ENCODE results near the gene ATOH8.
A peak's percentile ranks its signal among the peaks of the same experiment; 100 is the strongest.

ATOH8 gene

GRCh38 chr2:85736456-85737355 lies 17.1 kb upstream of the ATOH8 start:
- no peak for DNase-seq (ENCODE audit: low read depth in 3 of 3)

DNA sequence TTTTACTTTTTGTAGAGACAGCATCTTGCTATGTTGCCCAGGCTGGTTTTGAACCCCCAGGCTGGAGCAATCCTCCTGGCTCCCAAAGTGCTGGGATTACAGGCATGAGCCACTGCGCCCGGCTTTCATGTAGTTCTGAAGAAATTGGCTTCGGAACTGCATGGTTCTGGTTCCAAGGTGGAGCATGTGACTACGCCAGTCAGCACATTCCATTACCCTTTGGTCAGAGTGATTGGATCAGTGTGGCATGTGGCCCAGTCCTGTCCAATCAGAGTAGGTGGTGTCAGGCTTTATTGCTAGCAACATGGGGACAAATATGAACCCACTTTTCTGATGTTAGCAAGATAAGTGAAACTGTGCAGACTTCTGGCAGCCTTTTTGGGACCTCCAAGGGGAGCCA lies 16.3 kb upstream of the ATOH8 start:
- no peak for DNase-seq (ENCODE audit: low read depth in 3 of 3)

- DNase-seq (ENCODE audit: low read depth in 3 of 3), result no peak
These were observed 15.8 kb upstream of the ATOH8 start for GRCh38 chr2:85737961-85738360.

DNA sequence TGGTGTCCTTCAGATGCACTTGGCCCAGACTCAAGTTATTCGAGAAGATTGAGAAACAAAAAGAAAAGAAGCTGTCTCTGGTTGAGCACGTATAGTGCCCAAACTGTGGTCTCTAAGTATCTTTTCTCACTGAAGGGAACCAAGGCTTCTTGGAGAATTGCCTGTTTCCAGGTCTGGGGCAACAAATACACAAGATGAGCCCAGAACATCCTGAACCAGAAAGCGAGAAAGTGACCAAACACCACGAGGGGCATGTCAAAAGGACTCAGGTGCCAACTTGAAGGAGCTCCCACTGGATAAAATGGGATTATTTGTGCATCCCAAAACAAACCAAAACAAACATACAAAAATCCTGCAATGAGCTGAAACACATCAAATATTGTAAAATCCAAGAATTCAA lies 13.6 kb upstream of the ATOH8 start:
- no peak for DNase-seq (ENCODE audit: low read depth in 3 of 3)

- DNase-seq (ENCODE audit: low read depth in 3 of 3), result no peak
These were observed 12.5 kb upstream of the ATOH8 start for GRCh38 chr2:85741211-85741832.

GRCh38 chr2:85741833-85742455 lies 11.8 kb upstream of the ATOH8 start:
- DNase-seq (ENCODE audit: low read depth in 3 of 3), result no peak

DNA sequence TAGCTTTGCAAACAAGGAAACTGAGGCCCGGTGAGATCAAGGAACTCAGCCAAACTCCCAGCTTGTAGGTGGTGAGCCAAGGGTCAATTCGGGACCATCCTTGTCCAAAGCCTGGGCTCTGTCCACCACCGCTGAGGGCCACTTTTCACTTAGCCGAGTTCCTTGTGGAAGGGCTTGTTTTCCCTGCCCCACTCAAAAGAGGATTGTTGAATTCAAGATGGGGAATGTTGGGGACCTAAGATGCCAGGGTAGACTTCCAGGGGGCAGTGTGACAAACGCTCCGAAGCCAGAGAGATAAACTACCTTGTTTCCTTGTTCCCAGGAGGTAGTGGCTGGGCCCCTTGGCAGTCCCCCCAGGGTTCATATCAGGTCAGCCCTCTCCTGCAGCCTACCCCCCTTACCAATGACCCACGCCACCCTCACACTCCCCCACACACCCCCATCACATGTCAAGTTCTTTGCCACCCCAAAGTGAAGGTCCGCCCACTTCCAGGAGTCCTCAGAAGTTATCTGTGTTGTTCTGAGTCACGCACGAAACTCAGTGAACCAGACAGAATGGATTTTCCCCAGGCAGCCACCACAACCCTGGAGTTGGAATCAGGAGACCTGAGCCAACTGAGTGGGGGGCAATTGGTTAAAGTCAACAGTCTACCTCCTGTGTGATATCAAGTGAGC lies 10.3 kb upstream of the ATOH8 start:
- DNase-seq (ENCODE audit: low read depth in 3 of 3), result no peak

DNA sequence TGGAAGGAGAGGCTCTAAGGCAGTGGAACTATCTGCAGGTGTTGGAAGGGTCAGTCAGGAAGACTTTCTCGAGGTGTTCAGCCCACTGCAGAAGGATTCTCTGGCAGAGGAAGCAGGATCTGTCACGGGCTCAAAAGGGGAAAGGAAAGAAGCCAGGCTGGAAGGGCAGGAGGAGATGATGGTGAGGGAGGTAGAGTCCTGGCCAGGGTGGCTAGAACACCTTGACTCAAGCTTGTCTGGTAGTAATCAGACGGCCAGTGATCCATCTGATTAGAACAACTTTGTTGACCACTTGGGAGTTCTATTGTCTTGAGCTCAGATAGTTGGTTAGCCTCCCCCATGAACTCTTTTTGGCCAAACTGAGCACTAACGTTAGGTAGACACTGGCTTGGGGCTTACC lies 9.7 kb upstream of the ATOH8 start:
- DNase-seq (ENCODE audit: low read depth in 3 of 3), result no peak

- DNase-seq (ENCODE audit: low read depth in 3 of 3), result no peak
These were observed 8.8 kb upstream of the ATOH8 start for GRCh38 chr2:85744741-85745601.

DNA sequence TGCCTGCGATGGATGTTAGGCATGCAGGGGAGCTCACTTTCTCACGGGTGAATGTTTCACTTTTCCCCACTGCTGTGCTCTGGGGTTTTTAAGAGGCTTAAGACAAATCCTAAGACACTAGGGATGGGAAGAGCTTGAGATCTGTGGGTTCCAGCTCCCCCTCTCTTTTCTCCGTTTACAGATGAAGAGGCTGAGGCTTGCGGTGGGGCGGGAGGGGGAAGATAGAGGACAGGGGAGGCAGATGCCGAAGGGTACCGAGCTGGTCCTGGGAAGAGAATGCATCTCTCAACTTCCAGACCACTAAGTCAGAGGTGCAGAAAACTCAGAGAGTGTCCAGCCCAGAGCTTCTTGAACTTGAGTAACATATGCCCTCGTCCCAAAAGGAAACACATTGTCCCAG lies 8.2 kb upstream of the ATOH8 start:
- no peak for DNase-seq (ENCODE audit: low read depth in 3 of 3)

DNA sequence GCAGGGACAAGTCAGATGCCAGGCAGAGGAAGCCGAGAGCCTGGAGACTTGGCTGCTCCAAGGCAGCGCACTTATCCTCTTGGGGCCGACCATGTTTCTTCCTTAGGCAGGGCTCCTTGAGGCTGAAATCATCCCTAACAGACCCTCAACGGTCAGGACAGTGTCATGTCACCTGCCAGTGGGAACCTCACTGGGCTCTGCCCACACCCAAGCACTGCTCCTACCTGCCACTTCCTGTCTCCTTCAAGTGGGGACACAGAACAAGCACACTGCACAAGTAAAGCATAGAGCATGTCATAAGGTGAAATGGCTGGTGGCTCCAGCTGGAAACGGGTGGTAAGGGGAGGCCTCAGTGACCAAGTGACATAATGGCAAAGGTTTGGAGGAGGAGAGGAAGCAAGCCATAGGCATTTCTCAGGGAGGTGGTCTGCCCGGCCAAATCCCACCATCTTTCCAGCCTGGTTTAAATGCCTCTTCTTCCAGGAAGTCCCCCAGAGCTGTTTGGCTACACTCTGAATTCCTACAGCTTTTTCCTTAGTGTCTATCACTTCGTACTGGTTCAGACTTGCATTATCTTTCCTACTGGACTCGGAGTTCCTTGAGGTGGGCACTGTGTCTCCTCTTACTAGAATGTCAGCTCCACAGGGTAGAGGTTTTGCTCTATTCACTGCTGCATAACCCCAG lies 7.3 kb upstream of the ATOH8 start:
- DNase-seq (ENCODE audit: low read depth in 3 of 3), result no peak

DNA sequence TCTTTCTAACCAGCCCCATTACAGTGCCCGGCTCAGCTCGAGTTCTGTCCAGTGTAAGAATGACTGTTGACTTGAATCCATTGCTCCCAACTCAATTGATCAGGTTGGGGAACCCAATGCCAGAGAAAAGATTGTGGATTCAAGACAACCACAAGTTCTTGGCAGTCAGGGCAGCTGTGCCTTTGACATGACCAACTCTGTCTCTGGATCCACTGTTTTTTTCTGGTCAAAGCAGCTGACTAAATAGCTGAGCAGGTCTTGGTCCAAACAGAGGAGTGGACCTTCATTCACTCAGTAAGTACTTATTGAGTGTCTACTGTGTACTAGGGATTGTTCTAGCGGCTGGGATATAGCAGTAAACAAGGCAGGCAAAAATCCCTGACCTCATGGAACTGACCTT lies 6.3 kb upstream of the ATOH8 start:
- DNase-seq (ENCODE audit: low read depth in 3 of 3), result no peak

- no peak for DNase-seq (ENCODE audit: low read depth in 3 of 3)
These were observed 5.6 kb upstream of the ATOH8 start for GRCh38 chr2:85748039-85748734.

DNA sequence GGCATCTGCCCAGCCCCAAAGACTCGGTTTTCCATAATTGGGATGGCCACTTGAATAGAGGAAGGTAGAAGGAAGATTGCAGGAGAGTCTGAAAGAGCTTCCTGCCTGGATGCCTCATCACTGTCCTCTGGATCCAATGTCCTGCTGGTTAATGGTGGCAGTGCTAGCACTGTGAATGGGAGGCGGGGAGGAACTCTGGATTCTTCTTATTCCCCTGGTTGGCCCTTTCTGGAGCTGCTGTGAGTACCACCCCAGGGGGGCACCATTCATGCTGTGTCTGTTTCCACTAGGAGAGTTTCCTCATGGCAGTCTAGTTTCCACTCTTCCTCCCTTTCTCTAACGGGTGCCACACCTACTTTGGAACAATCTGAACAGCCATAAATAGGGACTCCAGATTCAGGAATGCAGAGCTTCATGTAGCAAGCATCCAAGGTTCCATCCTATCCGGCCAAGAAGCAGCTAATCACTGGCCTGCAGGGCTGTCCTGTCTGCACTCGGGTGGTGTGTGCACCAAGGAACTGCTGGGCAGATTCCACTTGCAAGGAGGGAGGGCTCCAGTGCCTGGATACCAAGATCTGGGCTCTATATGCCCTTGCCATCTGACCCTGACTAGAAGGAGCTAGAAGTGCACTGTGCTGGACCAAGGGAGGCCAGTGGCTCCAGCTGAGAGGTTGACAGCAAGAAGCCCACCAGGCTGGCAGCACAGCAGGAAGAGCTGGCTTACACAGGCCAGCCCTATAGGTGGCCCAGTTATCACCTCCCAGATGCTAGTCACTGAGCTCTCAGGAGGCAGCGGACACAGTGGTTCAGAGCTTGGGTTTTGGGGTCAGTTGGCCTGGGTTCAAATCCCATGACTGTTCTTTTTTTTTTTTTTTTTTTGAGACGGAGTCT lies 4.6 kb upstream of the ATOH8 start:
- no peak for DNase-seq (ENCODE audit: low read depth in 3 of 3)

DNA sequence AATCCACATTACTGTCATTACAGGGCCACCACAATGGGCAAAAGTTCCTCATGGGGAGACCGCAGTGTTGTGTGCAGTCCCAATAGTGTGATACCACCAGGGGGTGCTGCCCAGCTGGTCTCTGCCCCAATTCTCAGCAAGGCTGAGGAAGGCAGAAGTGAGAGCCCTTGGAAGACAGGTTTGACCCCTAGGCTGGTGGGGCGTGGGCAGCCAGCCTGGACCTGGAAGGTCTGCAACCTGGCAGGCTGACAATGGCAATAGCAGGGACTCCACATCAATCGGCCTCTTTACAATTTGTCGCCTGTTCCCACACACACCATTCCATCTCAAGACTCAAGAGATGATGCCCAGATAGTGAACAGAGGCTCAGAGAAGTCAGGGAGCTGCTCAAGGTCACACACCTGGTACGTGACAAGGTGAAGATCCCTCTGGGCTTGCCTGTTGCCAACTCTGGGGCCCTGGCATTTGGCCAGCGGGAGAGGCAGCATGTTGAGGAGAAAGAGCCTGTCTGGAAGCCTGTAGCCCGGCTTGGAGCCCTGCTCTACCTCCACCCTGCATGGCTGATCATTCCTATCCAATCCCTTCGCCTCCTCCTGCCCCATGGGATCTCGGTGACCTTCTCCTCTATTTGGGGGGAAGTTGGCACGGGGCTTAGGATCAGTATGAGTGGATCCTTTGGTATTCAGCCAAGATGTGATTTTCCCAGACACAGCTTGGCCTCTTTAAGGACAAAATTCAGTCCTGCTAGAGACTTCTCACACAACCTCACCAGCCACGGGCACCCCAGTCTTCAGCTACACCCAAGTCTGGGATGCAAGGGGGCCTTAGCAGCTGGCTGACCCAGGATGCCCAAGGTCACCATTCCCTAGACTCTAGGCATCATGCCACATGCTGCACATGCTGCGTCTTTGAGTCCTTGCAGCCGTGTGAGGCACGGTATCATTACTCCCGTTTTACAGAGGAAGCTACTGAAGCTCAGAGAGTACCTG lies 2.9 kb upstream of the ATOH8 start:
- DNase-seq (ENCODE audit: low read depth in 3 of 3), result peak; percentile 18 to 56 (median 34)

- DNase-seq (ENCODE audit: low read depth in 3 of 3), result no peak
These were observed 2.2 kb upstream of the ATOH8 start for GRCh38 chr2:85751627-85752026.

DNA sequence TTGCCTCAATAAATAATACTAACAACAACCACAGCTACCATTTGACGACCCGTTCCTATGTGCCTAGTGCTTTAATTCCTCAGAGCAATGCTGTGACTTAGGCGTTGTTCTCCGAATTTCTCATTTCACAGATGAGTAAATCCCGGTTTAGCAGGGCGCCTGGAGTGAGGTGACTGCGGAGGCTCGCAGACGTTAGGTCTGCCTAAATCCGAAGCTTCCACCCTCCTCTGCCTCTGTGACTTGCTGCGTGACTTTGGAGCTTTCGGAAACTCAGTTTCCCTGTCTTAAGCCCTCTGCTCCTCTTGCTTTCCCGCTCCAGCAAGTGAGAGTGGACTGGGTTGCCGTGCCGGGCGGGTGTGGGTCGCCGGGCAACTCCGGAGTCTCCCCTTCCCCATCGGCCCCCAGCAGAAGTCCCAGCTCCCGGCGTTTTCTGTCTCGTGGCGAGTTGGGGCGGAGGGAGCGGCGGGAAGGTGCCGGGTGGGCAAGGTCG lies 711 bp upstream of the ATOH8 start:
- DNase-seq (ENCODE audit: low read depth in 3 of 3), result no peak
